Measurements from ENCODE around the gene AAK1. TPM values are rescaled to one million over a fixed set of nuclear protein-coding genes. Genes with fewer than 3 reads are reported as not detected.

Gene AAK1
- total and polyA plus RNA-seq, 8 donors = 12.9 to 115 (median 66.8) TPM

DNA sequence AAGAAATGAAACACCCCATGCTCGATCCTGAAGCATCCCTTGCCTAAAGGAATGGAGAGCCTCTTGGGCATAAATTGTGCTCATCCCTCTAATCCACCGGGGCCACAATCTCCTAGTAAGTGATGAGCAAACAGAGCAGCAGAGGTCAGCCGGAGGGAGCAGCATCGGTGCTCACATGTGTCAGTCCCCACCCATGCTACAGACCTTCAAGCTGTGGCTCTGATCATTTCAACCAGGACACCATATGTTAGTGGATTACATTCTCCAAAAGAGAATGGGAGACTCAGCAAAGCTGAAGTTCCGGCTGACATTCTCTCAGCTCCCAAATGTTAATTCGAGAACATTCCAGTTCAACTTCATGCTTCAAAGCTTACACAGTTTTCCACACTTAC is 75.6 kb downstream of the AAK1 start:
- no peak overlapping the region for H3K27ac ChIP-seq

DNA sequence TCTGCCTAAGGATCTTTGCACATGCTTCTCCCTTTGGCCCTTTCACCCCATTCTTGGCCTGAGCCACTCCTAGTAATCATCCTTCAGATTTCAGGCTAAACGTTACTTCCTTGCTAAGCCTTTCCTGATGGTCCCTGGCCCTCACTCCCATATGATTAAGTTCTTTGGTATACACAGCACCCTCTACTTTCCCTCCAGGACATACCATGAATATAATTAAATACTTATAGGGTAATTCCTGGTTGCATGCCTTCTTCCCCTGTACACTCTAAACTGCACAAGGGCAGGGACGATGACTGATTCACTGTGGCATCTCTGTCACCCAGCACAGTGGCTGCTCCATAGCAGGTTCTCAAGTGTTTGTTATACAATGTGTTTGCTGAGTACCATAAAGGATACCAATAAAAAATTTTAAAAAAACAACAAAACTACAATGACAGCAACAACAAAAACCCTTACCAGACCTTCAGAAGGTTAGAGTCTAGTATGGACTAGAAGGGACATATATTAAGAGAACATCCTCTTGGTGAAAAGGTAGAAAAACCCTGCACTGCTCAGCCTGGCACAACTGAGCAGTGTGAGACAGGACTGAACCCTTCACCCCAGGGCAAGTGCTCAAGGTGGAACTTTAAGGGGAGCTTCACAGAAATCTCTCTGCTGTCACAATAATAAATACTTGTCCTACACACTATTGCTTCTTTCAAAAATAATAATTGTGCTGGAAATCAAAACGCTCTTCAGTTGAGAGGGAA is 76.2 kb downstream of the AAK1 start:
- TF ChIP-seq POLR2A (IDR thresholded peaks at IDR 0.05) = no peak
- TF ChIP-seq EP300 (IDR thresholded peaks at IDR 0.05) = no peak
- TF ChIP-seq, protein P1, sequence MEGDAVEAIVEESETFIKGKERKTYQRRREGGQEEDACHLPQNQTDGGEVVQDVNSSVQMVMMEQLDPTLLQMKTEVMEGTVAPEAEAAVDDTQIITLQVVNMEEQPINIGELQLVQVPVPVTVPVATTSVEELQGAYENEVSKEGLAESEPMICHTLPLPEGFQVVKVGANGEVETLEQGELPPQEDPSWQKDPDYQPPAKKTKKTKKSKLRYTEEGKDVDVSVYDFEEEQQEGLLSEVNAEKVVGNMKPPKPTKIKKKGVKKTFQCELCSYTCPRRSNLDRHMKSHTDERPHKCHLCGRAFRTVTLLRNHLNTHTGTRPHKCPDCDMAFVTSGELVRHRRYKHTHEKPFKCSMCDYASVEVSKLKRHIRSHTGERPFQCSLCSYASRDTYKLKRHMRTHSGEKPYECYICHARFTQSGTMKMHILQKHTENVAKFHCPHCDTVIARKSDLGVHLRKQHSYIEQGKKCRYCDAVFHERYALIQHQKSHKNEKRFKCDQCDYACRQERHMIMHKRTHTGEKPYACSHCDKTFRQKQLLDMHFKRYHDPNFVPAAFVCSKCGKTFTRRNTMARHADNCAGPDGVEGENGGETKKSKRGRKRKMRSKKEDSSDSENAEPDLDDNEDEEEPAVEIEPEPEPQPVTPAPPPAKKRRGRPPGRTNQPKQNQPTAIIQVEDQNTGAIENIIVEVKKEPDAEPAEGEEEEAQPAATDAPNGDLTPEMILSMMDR (IDR thresholded peaks at IDR 0.05) = no peak
- no peak for TF ChIP-seq POLR2AphosphoS5 (IDR thresholded peaks at IDR 0.05)
- intact Hi-C loops (cut with DNase I; ENCODE audit: low total_unique reads) = loop anchor here (10.0 kb wide), 1 partner anchor 147 kb away; no protein-coding TSS in a partner anchor
- DNase-seq = no peak
- Histone ChIP-seq H3K27ac (peak overlapping the region in 1 of 5 donors; percentile 5), H3K4me1 (peaks cover 27 to 82% (median 48%) of the 10 kb centered on the region in 4 donors), H3K27me3 (no peaks in the 10 kb centered on the region), H3K9me3 (no peaks in the 10 kb centered on the region), H3K36me3 (no peaks in the 10 kb centered on the region), H3K4me3 (no peak overlapping the region)
- WGBS, 5 donors = 71 to 83% (median 74%) methylated on average over 3 of the region's 3 CpGs

More for the DNA sequence above, 75.6 kb downstream of the AAK1 start:
- Histone ChIP-seq H3K36me3 (no peaks in the 10 kb centered on the region), H3K27me3 (no peaks in the 10 kb centered on the region), H3K4me1 (peaks cover 31 to 88% (median 52%) of the 10 kb centered on the region in 4 donors), H3K4me3 (no peak overlapping the region), H3K9me3 (no peaks in the 10 kb centered on the region)
- no peak for TF ChIP-seq POLR2A (IDR thresholded peaks at IDR 0.05)
- intact Hi-C loops (cut with DNase I; ENCODE audit: low total_unique reads) = loop anchor here (10.0 kb wide), 1 partner anchor 147 kb away; no protein-coding TSS in a partner anchor
- DNase-seq = no peak
- 83 to 90% (median 85%) methylated on average over 6 of the region's 6 CpGs for WGBS, 5 donors

DNA sequence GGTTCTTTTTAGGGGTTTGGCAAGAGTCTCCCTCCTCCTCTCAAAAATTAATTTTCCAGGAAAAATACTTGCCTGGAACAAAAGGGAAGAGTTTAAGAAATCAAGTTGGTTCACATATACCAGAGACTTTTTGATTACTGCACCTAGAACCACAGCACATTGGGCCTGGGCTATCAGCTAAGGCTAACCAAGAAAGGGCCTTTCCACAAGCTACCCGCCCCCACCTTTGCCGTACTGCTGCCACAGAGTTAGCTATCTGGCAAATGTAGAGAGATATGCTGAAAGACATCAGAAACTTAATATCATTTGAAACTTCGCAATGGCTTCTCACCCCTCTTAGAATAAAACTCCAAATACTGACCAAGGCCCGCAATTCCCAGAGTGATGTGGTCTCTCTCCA is 76.9 kb downstream of the AAK1 start:
- Histone ChIP-seq H3K27me3 (no peaks in the 10 kb centered on the region), H3K36me3 (no peaks in the 10 kb centered on the region), H3K4me1 (peaks cover 21 to 75% (median 43%) of the 10 kb centered on the region in 4 donors), H3K4me3 (no peak overlapping the region), H3K27ac (peak overlapping the region in 1 of 5 donors; percentile 5), H3K9me3 (no peaks in the 10 kb centered on the region)
- DNase-seq = no peak
- intact Hi-C loops (cut with DNase I; ENCODE audit: low total_unique reads) = loop anchor here (10.0 kb wide), 1 partner anchor 148 kb away; no protein-coding TSS in a partner anchor
- WGBS, 5 donors = 89 to 93% (median 92%) methylated on average over 4 of the region's 4 CpGs
- TF ChIP-seq POLR2A (IDR thresholded peaks at IDR 0.05) = no peak
- TF ChIP-seq, protein P1 (IDR thresholded peaks at IDR 0.05) = no peak
- no peak for TF ChIP-seq POLR2AphosphoS5 (IDR thresholded peaks at IDR 0.05)

DNA sequence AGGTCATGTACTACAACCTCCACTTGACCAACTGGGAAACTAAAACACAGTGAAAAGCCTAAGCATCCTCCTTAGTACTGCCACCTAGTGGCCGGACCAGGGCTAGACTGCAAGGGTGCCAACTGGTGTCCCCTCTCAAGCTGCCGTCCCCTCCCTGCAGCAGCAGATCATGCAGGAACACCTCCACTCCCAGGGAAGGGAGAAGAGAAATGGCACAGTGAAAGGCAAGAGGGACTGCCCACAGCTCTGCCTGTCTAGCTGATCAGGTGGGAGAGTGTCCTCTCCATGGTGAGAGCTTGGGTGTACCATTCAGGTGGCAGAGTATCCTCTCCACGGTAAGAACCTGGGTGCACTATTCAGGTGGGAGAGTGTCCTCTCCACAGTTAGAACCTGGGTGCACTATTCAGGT is 78.1 kb downstream of the AAK1 start:
- intact Hi-C loops (cut with DNase I; ENCODE audit: low total_unique reads) = loop anchor here (10.0 kb wide), 1 partner anchor 149 kb away; no protein-coding TSS in a partner anchor
- 50 to 72% (median 55%) methylated on average over 3 of the region's 3 CpGs for WGBS, 5 donors

More for the DNA sequence above, 78.1 kb downstream of the AAK1 start:
- H3K4me1 ChIP-seq = peaks cover 11 to 75% (median 37%) of the 10 kb centered on the region in 4 donors
- no peak overlapping the region for H3K4me3 ChIP-seq
- DNase-seq = peak; percentile 57 to 74
- H3K27ac ChIP-seq = peak overlapping the region in 1 of 5 donors; percentile 5
- no peaks in the 10 kb centered on the region for H3K36me3 ChIP-seq
- TF ChIP-seq EP300 (IDR thresholded peaks at IDR 0.05) (no peak), POLR2A (IDR thresholded peaks at IDR 0.05) (no peak)
- TF ChIP-seq, protein P1 (IDR thresholded peaks at IDR 0.05) = peak in 5 of 7 experiments; percentile 44 to 68 (median 49)
- H3K9me3 ChIP-seq = no peaks in the 10 kb centered on the region
- H3K27me3 ChIP-seq = no peaks in the 10 kb centered on the region

All from stomach (tissue), 9 donors.